ENCODE data around the gene ALDH1B1. TPM values are rescaled to one million over a fixed set of nuclear protein-coding genes. Genes with fewer than 3 reads are reported as not detected.

The ALDH1B1 gene
- total and polyA plus RNA-seq, 2 of the 13 experiments (the other 11 are each of a cell fraction or from before 2014, with no cell fraction given), result 45.1 to 125 TPM

DNA sequence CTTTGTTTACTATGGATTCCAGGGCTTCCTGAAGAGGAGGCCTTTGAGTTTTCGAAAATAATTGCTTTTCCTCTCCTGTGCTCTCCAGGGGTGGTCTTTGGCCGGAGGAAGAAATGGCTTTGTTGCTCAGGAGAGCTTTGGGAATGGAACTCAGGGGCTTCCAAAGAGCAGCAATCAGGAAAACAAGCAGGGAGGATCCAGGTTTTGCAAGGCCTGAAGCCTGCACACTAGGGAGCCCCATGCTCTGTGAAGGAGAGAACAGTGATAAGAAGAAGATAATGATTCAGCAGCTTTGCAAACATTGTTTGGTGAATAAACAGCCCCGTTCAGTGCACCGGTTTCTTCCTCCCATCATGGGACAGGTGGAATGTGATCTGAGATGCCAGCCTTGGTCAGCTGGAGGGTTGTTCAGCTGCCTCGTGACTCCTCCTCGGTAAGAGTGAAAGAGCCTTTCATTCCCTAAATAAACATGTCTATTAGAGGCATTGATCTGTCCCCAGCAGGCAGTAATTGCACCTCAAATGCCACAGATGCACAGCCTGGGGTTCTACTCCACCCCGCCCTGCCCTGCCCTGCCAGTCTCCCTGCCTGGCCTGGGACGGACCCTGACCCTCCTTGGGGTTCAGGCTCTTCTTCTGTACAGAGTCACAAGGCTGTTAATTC lies 11.5 kb upstream of the ALDH1B1 start (continued):
- TF ChIP-seq, protein P1, sequence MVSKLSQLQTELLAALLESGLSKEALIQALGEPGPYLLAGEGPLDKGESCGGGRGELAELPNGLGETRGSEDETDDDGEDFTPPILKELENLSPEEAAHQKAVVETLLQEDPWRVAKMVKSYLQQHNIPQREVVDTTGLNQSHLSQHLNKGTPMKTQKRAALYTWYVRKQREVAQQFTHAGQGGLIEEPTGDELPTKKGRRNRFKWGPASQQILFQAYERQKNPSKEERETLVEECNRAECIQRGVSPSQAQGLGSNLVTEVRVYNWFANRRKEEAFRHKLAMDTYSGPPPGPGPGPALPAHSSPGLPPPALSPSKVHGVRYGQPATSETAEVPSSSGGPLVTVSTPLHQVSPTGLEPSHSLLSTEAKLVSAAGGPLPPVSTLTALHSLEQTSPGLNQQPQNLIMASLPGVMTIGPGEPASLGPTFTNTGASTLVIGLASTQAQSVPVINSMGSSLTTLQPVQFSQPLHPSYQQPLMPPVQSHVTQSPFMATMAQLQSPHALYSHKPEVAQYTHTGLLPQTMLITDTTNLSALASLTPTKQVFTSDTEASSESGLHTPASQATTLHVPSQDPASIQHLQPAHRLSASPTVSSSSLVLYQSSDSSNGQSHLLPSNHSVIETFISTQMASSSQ (IDR thresholded peaks at IDR 0.05; ENCODE audit: low read depth), result peak; percentile 83
- TF ChIP-seq, protein P1 (CRISPR knock-in tag; IDR thresholded peaks at IDR 0.05; ENCODE audit: borderline replicate concordance), result peak; percentile 90
- TF ChIP-seq SMC3 (IDR thresholded peaks at IDR 0.05; ENCODE audit: low read length) (no peak; the same call in 1 of the 2 replicates), TCF7L2 (IDR thresholded peaks at IDR 0.05; ENCODE audit: low read depth, low read length) (no peak), MTA1 (CRISPR knock-in tag; IDR thresholded peaks at IDR 0.05; ENCODE audit: borderline replicate concordance) (peak; percentile 85), EZH2 (conservative IDR thresholded peaks at IDR 0.05; ENCODE audit: low read depth, low read length) (no peak), SRSF9 (IDR thresholded peaks at IDR 0.05; ENCODE audit: borderline replicate concordance, insufficient read depth, low read depth, low read length, poor library complexity, severe bottlenecking) (no peak), SMARCE1 (IDR thresholded peaks at IDR 0.05; ENCODE audit: borderline replicate concordance) (no peak), MED8 (CRISPR knock-in tag; IDR thresholded peaks at IDR 0.05; ENCODE audit: insufficient replicate concordance) (peak; percentile 38), ZNF343 (CRISPR knock-in tag; IDR thresholded peaks at IDR 0.05) (peak; percentile 58; the same call in 1 of the 2 replicates), FOXJ3 (CRISPR knock-in tag; IDR thresholded peaks at IDR 0.05; ENCODE audit: borderline replicate concordance) (peak; percentile 94), ZNF547 (CRISPR knock-in tag; IDR thresholded peaks at IDR 0.05) (no peak), YY1 (IDR thresholded peaks at IDR 0.05; ENCODE audit: insufficient read depth, insufficient replicate concordance, low read depth, low read length) (peak; percentile 23), ZNF331 (CRISPR knock-in tag; IDR thresholded peaks at IDR 0.05) (peak; percentile 96), TAF1 (CRISPR knock-in tag; IDR thresholded peaks at IDR 0.05) (0 out of 2 replicates have a peak, but pooled peaks have one; percentile 21), ZNF724P (CRISPR knock-in tag; IDR thresholded peaks at IDR 0.05; ENCODE audit: borderline replicate concordance) (no peak), PHF21A (CRISPR knock-in tag; IDR thresholded peaks at IDR 0.05) (peak; percentile 97), GPN1 (CRISPR knock-in tag; IDR thresholded peaks at IDR 0.05; ENCODE audit: borderline replicate concordance) (no peak), SALL2 (CRISPR knock-in tag; IDR thresholded peaks at IDR 0.05) (peak; percentile 66; the same call in 1 of the 2 replicates), NR2F2 (IDR thresholded peaks at IDR 0.05; ENCODE audit: borderline replicate concordance, low read depth) (peak; percentile 28; the same call in 1 of the 2 replicates), NR1H2 (CRISPR knock-in tag; IDR thresholded peaks at IDR 0.05; ENCODE audit: borderline replicate concordance, low read depth) (no peak), WIZ (CRISPR knock-in tag; IDR thresholded peaks at IDR 0.05) (no peak; the same call in 1 of the 2 replicates)
- TF ChIP-seq, protein P2, sequence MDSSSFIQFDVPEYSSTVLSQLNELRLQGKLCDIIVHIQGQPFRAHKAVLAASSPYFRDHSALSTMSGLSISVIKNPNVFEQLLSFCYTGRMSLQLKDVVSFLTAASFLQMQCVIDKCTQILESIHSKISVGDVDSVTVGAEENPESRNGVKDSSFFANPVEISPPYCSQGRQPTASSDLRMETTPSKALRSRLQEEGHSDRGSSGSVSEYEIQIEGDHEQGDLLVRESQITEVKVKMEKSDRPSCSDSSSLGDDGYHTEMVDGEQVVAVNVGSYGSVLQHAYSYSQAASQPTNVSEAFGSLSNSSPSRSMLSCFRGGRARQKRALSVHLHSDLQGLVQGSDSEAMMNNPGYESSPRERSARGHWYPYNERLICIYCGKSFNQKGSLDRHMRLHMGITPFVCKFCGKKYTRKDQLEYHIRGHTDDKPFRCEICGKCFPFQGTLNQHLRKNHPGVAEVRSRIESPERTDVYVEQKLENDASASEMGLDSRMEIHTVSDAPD (CRISPR knock-in tag; IDR thresholded peaks at IDR 0.05), result peak; percentile 88; the same call in 1 of the 2 replicates
- TF ChIP-seq, protein P3, sequence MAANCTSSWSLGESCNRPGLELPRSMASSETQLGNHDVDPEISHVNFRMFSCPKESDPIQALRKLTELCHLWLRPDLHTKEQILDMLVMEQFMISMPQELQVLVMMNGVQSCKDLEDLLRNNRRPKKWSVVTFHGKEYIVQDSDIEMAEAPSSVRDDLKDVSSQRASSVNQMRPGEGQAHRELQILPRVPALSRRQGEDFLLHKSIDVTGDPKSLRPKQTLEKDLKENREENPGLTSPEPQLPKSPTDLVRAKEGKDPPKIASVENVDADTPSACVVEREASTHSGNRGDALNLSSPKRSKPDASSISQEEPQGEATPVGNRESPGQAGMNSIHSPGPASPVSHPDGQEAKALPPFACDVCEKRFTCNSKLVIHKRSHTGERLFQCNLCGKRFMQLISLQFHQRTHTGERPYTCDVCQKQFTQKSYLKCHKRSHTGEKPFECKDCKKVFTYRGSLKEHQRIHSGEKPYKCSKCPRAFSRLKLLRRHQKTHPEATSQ (CRISPR knock-in tag; IDR thresholded peaks at IDR 0.05; ENCODE audit: borderline replicate concordance), result peak; percentile 64; the same call in 1 of the 2 replicates

Data from HepG2 (cell line).